HTERT RPE-1 (cell line): ENCODE results near the gene DNAJC25.
"Not testable (repeated sequence)": the region's sequence is repeated elsewhere in the genome, so short reads cannot be mapped to it uniquely, and the experiment has no call there.

Source experiments
- in situ Hi-C: fragments of 300-500 bp; cut with MboI; formaldehyde crosslinking; loops from 4 replicates; pipeline ENCODE4 v1.14.3; 2020; ENCODE audit warnings: low sequenced_read_pairs

The DNAJC25 gene

DNA sequence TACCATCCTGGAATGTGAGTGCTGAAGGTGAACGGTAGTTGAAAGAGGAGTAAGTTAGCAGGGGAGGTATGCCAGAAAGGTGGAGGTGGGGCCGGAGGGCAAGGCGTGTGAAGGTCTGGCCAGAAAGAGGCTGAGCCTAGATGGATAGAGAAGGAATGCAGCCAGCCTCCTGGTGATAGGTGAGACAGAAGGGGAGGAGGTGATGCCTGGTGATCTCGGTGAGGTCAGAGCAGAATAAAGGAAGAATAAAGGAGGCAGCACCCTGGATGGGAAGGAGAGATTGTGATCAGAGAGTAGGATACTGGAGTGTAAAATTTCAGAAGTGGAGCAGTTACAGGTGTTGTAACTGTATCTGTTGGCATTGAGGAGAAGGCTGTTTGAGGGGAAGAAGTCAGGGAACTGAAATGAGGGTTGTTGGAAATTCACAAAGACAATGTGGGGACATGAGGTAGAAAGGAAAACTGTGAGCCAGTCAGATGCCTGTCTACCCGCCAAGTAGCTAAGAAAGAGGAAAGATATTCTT, 32.2 kb downstream of the DNAJC25 start:
- in situ Hi-C loops = no loop called here

DNA sequence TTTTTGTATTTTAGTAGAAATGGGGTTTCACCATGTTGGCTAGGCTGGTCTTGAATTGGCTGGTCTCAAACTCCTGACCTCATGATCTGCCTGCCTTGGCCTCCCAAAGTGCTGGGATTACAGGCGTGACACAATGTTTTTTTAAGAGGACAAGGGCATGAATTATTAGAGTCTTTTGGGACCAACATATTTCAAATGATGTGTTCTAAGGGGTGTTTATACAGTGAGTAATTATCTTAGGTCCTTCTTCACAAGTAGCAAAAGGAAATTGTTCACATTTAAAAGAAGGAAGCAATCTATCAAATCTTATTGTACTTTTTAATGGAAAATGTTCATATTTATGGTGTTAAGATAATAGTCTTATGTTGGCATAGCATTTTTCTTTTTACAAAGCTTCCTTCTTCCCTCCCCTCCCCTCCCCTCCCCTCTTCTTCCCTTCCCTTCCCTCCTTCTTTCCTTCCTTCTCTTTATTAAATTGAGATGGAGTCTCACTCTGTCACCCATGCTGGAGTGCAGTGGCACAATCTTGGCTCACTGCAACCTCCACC, 37.0 kb downstream of the DNAJC25 start:
- in situ Hi-C loops = no loop called here

DNA sequence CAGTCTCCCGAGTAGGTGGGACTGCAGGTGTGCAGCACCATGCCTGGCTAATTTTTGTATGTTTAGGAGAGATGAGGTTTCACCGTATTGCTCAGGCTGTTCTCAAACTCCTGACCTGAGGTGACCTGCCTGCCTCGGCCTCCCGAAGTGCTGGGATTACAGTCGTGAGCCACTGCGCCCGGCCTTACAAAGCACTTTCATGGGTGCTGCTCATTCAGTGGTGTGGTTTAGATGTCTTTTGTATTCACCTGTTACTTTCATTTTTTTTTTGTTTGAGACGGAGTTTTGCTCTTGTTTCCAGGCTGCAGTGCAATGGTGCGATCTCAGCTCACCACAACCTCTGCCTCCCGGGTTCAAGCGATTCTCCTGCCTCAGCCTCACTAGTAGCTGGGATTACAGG, 37.5 kb downstream of the DNAJC25 start:
- in situ Hi-C loops = not testable (repeated sequence)

- in situ Hi-C loops = no loop called here
Measured at GRCh38 chr9:111674319-111674718, 43.2 kb downstream of the DNAJC25 start.

DNA sequence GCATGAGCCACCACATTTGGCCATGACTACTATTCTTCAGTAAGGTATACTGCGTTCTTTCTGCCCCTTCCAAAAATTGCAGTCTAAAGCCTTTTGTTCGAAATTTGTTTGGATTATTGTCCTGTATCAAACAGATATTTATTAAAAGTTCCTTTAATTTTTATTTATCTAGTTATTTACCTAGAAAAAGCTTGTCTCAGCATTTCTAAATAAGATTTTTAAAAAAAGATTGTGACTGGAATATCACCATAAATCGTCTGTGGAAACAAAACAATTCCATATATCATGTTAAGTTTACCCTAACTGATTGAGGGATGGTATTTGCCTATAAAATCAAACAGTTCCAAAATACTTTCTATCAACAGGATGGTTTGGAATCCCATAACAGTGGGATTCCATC, 45.0 kb downstream of the DNAJC25 start:
- in situ Hi-C loops = no loop called here

GRCh38 chr9:111678293-111678692, 47.2 kb downstream of the DNAJC25 start:
- in situ Hi-C loops = no loop called here

GRCh38 chr9:111679199-111679598, 48.1 kb downstream of the DNAJC25 start:
- in situ Hi-C loops = no loop called here

DNA sequence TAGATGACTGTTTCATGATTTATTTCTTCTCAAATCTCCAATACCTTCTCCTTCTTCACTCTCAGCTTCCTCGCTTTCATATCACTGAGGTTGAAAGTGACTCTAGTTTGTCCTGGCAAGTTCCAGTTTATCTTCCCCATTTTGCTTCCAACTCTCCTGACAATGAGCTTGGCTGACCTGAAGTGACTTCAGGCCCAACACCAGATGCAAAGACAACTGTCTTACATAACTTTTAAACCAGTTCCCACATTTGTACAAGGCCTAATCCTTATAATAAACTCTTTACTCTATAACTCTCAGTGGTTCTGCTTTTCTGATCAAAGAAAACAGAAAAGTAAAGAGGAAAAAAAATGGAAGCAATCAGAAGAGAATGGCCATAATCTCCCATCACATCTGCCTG, 52.3 kb downstream of the DNAJC25 start:
- in situ Hi-C loops = no loop called here

DNA sequence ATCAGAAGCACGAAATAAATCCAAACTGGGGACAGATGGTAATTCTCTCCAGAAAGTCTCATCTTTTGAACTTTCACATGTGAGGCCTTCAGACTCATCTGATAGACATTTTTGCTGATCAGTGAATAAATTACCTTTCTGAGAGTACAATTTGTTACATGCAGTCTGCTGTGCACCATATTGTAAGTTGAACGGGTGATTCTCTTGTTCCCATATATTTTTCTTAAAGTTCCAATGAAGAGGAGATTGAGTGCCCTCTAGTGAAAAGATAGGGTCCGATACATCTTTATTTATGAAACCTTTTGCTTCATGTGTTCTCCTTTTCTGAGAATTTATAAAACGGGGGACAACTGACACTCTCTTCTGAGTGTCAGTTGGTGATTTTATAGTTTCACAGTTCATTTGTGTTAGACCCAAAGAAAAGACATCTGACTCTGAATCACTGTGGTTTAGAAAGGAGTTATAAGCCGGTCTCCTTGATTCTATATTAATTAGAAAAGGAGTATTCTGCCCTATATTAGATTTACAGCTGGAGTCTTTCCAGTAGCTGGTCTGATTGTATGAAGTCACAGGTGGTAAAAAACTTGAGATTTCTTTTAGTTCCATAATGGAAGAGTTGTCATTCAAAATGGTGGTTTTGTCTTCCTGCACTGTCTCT, 60.7 kb downstream of the DNAJC25 start:
- in situ Hi-C loops = no loop called here

- in situ Hi-C loops = no loop called here
Measured at GRCh38 chr9:111696796-111697195, 65.7 kb downstream of the DNAJC25 start.

DNA sequence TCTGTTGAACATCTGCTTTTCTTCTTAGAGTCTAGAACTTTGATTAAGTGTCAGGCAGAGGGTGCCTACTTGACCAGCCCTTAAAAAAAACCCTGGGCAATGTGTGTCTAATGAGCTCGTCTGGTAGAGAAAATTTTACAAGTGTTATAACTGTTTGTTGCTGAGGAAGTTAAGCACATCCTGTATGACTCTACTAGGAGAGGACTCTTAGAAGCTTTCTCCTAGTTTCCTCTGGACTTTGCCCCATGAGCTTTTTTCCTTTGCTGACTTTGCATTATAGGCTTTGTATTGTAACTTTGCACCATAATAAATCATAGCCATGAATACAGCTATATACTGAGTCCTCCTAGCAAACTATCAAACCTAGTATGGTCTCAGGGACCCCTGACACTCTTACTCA, 69.6 kb downstream of the DNAJC25 start:
- in situ Hi-C loops = no loop called here
